HG03159 (cell line): Measurements from ENCODE around the gene SMAD3.
"Not testable (repeated sequence)": the region's sequence is repeated elsewhere in the genome, so short reads cannot be mapped to it uniquely, and the experiment has no call there.

Source experiments
- ATAC-seq: cut with Tn5 transposase; IDR thresholded peaks from one replicate; pipeline ENCODE4 v1.9.1; 2021; ENCODE audit warnings: mild to moderate bottlenecking, moderate library complexity; ENCODE audit not compliant: unreplicated experiment

SMAD3 gene

GRCh38 chr15:67062369-67062985, 2.9 kb upstream of the SMAD3 start:
- ATAC-seq: no peak

GRCh38 chr15:67063689-67064606, 1.5 kb upstream of the SMAD3 start:
- ATAC-seq: no peak

- no peak for ATAC-seq
Measured at GRCh38 chr15:67064607-67065530, 533 bp upstream of the SMAD3 start.

GRCh38 chr15:67066041-67066958, 898 bp downstream of the SMAD3 start:
- ATAC-seq: no peak

- no peak for ATAC-seq
Measured at GRCh38 chr15:67066959-67067853, 1.8 kb downstream of the SMAD3 start.

- ATAC-seq: no peak
Measured at GRCh38 chr15:67067930-67068551, 2.6 kb downstream of the SMAD3 start.

GRCh38 chr15:67068710-67069400, 3.5 kb downstream of the SMAD3 start:
- ATAC-seq: no peak

GRCh38 chr15:67070150-67070549, 4.7 kb downstream of the SMAD3 start:
- no peak for ATAC-seq

GRCh38 chr15:67070892-67071664, 5.7 kb downstream of the SMAD3 start:
- no peak for ATAC-seq

GRCh38 chr15:67072442-67072841, 7.0 kb downstream of the SMAD3 start:
- ATAC-seq: no peak

- ATAC-seq: no peak
Measured at GRCh38 chr15:67072958-67073357, 7.6 kb downstream of the SMAD3 start.

- ATAC-seq: no peak
Measured at GRCh38 chr15:67074886-67075229, 9.5 kb downstream of the SMAD3 start.

GRCh38 chr15:67075555-67076135, 10.2 kb downstream of the SMAD3 start:
- ATAC-seq: not testable (repeated sequence)

- no peak for ATAC-seq
Measured at GRCh38 chr15:67076147-67076843, 10.9 kb downstream of the SMAD3 start.

- ATAC-seq: no peak
Measured at GRCh38 chr15:67077641-67078215, 12.3 kb downstream of the SMAD3 start.

- ATAC-seq: no peak
Measured at GRCh38 chr15:67079361-67079760, 14.0 kb downstream of the SMAD3 start.
